Tibial artery (tissue), 4 donors: ENCODE results near the gene SPAG9.
"Not testable (repeated sequence)": the region's sequence is repeated elsewhere in the genome, so short reads cannot be mapped to it uniquely, and the experiment has no call there.

Experiments
- DNase-seq, 2 donors: peaks; one replicate each; pipeline ENCODE4 v3.0.0-alpha.2; 2019
- H3K27ac ChIP-seq, 2 donors: fragments of 200-600 bp; sonication (generic) in 1 of 2; 1 replicate in 1 of 2; 2 replicates in 1 of 2; pipeline ENCODE4 v1.5.1; 2018 to 2019; ENCODE audit warnings: mild to moderate bottlenecking in 1 of 2
- H3K27me3 ChIP-seq, 2 donors: fragments of 200-600 bp; sonication (generic) in 1 of 2; one replicate each; pipeline versions ENCODE4 v1.5.1 to v1.6.0; 2016 to 2019
- H3K36me3 ChIP-seq, 3 donors: fragments of 200-600 bp; sonication (generic) in 2 of 3; one replicate each; pipeline ENCODE4 v1.5.1; 2016 to 2019; ENCODE audit warnings: mild to moderate bottlenecking in 2 of 3
- H3K4me1 ChIP-seq, 4 donors: fragments of 200-600 bp; sonication (generic) in 2 of 4; 1 replicate in 3 of 4; 2 replicates in 1 of 4; pipeline ENCODE4 v1.5.1; 2016 to 2019
- H3K4me3 ChIP-seq, 2 donors: fragments of 200-600 bp; sonication (generic) in 1 of 2; 1 replicate in 1 of 2; 2 replicates in 1 of 2; pipeline ENCODE4 v1.5.1; 2018 to 2019; ENCODE audit warnings: mild to moderate bottlenecking in 2 of 2
- H3K9me3 ChIP-seq, 3 donors: fragments of 200-600 bp; sonication (generic) in 1 of 3; one replicate each; pipeline ENCODE4 v1.5.1; 2016 to 2019
- CTCF ChIP-seq, 2 experiments: fragments of 200-600 bp in 1 of 2; fragments of 450-650 bp in 1 of 2; IDR thresholded peaks; one replicate each; pipeline ENCODE4 v1.5.1; 2017 to 2019; ENCODE audit warnings: antibody characterized with exemption in 2 of 2, mild to moderate bottlenecking in 1 of 2, moderate library complexity in 1 of 2
- intact Hi-C: fragments of 100-400 bp; cut with DNase I; formaldehyde crosslinking; loops from one replicate; pipeline ENCODE4 v1.15.0; 2023; ENCODE audit warnings: low total_unique reads

SPAG9 gene

GRCh38 chr17:51128076-51128475, 7.4 kb upstream of the SPAG9 start:
- Histone ChIP-seq H3K4me3 (no peak overlapping the region), H3K36me3 (no peaks in the 10 kb centered on the region), H3K27me3 (no peaks in the 10 kb centered on the region), H3K9me3 (no peaks in the 10 kb centered on the region), H3K4me1 (no peaks in the 10 kb centered on the region), H3K27ac (no peak overlapping the region)
- no peak for TF ChIP-seq CTCF (IDR thresholded peaks at IDR 0.05)
- DNase-seq: no peak
- intact Hi-C loops: no loop called here

GRCh38 chr17:51124640-51125503, 4.2 kb upstream of the SPAG9 start:
- no peak for DNase-seq
- Histone ChIP-seq H3K27me3 (no peaks in the 10 kb centered on the region), H3K4me1 (peaks cover 0 to 6% (median 0%) of the 10 kb centered on the region in 4 donors), H3K9me3 (no peaks in the 10 kb centered on the region), H3K4me3 (no peak overlapping the region), H3K36me3 (no peaks in the 10 kb centered on the region), H3K27ac (no peak overlapping the region)
- intact Hi-C loops: loop anchor here (5.0 kb wide), 1 partner anchor 42 kb away; the partner anchor contains the start of gene NME2
- TF ChIP-seq CTCF (IDR thresholded peaks at IDR 0.05): no peak

- H3K27ac ChIP-seq: peak overlapping the region; percentile 97 to 99
- not testable (repeated sequence) for DNase-seq, H3K27me3 ChIP-seq, H3K4me3 ChIP-seq, H3K36me3 ChIP-seq, H3K9me3 ChIP-seq
- intact Hi-C loops: loop anchor here (5.0 kb wide), 1 partner anchor 45 kb away; the partner anchor contains the start of gene NME2
- peaks cover 0 to 25% (median 16%) of the 10 kb centered on the region in 4 donors for H3K4me1 ChIP-seq
These were observed 1.9 kb upstream of the SPAG9 start for GRCh38 chr17:51122473-51123115.

- Histone ChIP-seq H3K27me3 (no peaks in the 10 kb centered on the region), H3K4me3 (peak overlapping the region; percentile 86 to 98)
- peak; percentile 95 to 96 for DNase-seq
These were observed 1.2 kb upstream of the SPAG9 start for GRCh38 chr17:51121620-51122472.

GRCh38 chr17:51120357-51120738, 320 bp downstream of the SPAG9 start:
- H3K9me3 ChIP-seq: no peaks in the 10 kb centered on the region
- H3K4me3 ChIP-seq: peak overlapping the region; percentile 86 to 98
- DNase-seq: no peak
- no peak for TF ChIP-seq CTCF (IDR thresholded peaks at IDR 0.05)
- no peaks in the 10 kb centered on the region for H3K27me3 ChIP-seq
- no peaks in the 10 kb centered on the region for H3K36me3 ChIP-seq
- peaks cover 0 to 47% (median 32%) of the 10 kb centered on the region in 4 donors for H3K4me1 ChIP-seq
- H3K27ac ChIP-seq: peak overlapping the region; percentile 97 to 99
- intact Hi-C loops: loop anchor here (2.0 to 5.0 kb wide), 2 partner anchors 32 to 47 kb away; partner anchors contain the start of genes NME1 and NME2

More at GRCh38 chr17:51121620-51122472, 1.2 kb upstream of the SPAG9 start:
- Histone ChIP-seq H3K36me3 (no peaks in the 10 kb centered on the region), H3K27ac (peak overlapping the region; percentile 97 to 99), H3K4me1 (peaks cover 0 to 32% (median 22%) of the 10 kb centered on the region in 4 donors), H3K9me3 (no peaks in the 10 kb centered on the region)
- intact Hi-C loops: loop anchor here (2.0 to 5.0 kb wide), 2 partner anchors 31 to 45 kb away; partner anchors contain the start of genes NME1 and NME2
- peak in 1 of 2 experiments; percentile 4 for TF ChIP-seq CTCF (IDR thresholded peaks at IDR 0.05)
